WI38 (cell line): ENCODE data around the gene DUSP1.

Experiments
- H3K4me3 ChIP-seq: 2 replicates; pipeline ENCODE4 v1.5.1; 2011; ENCODE audit warnings: low read depth, mild to moderate bottlenecking, control low read depth, low read length
- CTCF ChIP-seq: IDR thresholded peaks from 2 replicates; pipeline ENCODE4 v1.5.1; 2012; ENCODE audit warnings: low read depth, mild to moderate bottlenecking, control low read depth, low read length

The DUSP1 gene

GRCh38 chr5:172770675-172771438 lies at the start of gene DUSP1:
Gene DUSP1, minus strand, starts transcription at chr5:172771195. Its CDS starts 243 bp downstream, at chr5:172770952.
- TF ChIP-seq CTCF: peak; percentile 22; the same call in 1 of the 2 replicates

GRCh38 chr5:172820046-172820767 lies 49.2 kb upstream of the DUSP1 start:
- no peak overlapping the region for H3K4me3 ChIP-seq
- no peak for TF ChIP-seq CTCF

More at GRCh38 chr5:172770675-172771438, at the start of gene DUSP1:
- H3K4me3 ChIP-seq: peak within 1 kb of the TSS; percentile 96

GRCh38 chr5:172819569-172819968 lies 48.6 kb upstream of the DUSP1 start:
- no peak overlapping the region for H3K4me3 ChIP-seq
- TF ChIP-seq CTCF: no peak

GRCh38 chr5:172818081-172818480 lies 47.1 kb upstream of the DUSP1 start:
- no peak for TF ChIP-seq CTCF

GRCh38 chr5:172817664-172818063 lies 46.7 kb upstream of the DUSP1 start:
- no peak overlapping the region for H3K4me3 ChIP-seq
- TF ChIP-seq CTCF: no peak

More at GRCh38 chr5:172818081-172818480, 47.1 kb upstream of the DUSP1 start:
- H3K4me3 ChIP-seq: no peak overlapping the region

GRCh38 chr5:172816925-172817562 lies 46.0 kb upstream of the DUSP1 start:
- no peak overlapping the region for H3K4me3 ChIP-seq
- TF ChIP-seq CTCF: no peak
